Astrocyte (in vitro differentiated cells and primary cell): ENCODE results near the gene NLGN2.

Source experiments
- EZH2 ChIP-seq: IDR thresholded peaks from 2 replicates; pipeline ENCODE4 v1.6.1; 2012; ENCODE audit warnings: mild to moderate bottlenecking, low read length, inconsistent platforms; ENCODE audit not compliant: insufficient read depth
- TF ChIP-seq, protein P1 (sequence below): IDR thresholded peaks from 2 replicates; pipeline ENCODE4 v1.5.1; 2011; ENCODE audit warnings: low read depth, mild to moderate bottlenecking, inconsistent platforms, low read length, moderate library complexity; ENCODE audit not compliant: insufficient read depth

DNA sequence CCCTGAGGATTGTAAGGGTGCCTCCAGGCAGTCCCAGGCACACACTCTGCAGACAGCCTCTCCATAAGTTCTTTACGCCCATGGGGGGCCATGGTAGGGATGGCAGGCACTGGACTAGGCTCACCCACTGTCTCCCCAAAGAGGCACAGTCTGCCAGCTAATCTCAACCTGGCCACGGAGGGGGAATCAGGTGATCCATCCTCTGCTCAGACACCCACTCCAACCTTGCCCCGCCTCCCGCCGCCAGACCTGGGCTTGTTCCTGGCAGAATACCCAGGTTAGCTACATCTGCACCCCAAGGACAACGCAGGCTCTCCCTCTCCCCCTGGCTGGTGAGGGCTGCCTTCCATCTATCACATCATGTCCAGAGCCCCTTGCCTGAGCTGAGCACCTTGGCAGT is 1.2 kb downstream of the NLGN2 start:
- TF ChIP-seq, protein P1, sequence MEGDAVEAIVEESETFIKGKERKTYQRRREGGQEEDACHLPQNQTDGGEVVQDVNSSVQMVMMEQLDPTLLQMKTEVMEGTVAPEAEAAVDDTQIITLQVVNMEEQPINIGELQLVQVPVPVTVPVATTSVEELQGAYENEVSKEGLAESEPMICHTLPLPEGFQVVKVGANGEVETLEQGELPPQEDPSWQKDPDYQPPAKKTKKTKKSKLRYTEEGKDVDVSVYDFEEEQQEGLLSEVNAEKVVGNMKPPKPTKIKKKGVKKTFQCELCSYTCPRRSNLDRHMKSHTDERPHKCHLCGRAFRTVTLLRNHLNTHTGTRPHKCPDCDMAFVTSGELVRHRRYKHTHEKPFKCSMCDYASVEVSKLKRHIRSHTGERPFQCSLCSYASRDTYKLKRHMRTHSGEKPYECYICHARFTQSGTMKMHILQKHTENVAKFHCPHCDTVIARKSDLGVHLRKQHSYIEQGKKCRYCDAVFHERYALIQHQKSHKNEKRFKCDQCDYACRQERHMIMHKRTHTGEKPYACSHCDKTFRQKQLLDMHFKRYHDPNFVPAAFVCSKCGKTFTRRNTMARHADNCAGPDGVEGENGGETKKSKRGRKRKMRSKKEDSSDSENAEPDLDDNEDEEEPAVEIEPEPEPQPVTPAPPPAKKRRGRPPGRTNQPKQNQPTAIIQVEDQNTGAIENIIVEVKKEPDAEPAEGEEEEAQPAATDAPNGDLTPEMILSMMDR, result no peak
- no peak for TF ChIP-seq EZH2
